GM10847 (cell line): ENCODE data around the gene GPR137B.

Source experiments
- POLR2A ChIP-seq: IDR thresholded peaks from 2 replicates; pipeline ENCODE4 v1.6.1; 2011; ENCODE audit not compliant: insufficient read length; ENCODE audit errors: extremely low read depth

Gene GPR137B

DNA sequence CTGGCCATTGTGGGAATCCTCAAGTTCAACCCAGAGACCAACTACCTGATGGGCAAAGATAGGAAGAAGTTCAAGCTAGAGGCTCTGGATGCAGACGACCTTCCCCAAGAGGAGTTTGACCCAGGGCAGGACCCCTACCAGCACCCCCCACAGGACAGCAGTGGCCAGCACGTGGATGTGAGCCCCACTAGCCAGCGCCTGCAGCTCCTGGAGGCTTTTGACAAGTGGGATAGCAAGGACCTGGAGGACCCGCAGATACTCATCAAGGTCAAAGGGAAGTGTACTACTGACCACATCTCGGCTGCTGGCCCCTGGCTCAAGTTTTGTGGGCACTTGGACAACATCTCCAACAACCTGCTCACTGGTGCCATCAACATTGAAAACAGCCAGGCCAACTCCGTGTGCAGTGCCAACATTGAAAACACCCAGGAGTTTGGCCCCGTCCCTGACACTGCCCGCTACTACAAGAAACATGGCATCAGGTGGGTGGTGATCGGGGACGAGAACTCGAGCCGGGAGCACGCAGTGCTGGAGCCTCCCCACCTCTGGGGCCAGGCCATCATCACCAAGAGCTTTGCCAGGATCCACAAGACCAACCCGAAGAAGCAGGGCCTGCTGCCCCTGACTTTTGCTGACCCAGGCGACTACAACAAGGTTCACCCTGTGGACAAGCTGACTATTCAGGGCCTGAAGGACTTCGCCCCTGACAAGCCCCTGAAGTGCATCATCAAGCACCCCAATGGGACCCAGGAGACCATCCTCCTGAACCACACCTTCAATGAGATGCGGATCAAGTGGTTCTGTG, 30.6 kb upstream of the GPR137B start:
- no peak for TF ChIP-seq POLR2A

DNA sequence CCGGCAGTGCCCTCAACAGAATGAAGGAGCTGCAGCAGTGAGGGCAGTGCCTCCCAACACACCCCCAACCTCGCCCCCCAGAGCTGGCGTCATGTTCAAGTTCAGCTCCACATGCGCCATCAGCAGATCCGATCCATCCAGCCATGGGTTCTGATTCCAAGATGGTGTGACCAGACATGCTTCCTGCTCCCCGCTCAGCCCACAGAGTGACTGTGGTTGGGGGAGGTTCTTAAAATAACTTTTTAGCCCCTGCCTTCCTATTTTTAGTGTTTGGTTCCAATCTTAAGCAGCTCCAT, 30.1 kb upstream of the GPR137B start:
- TF ChIP-seq POLR2A: no peak

DNA sequence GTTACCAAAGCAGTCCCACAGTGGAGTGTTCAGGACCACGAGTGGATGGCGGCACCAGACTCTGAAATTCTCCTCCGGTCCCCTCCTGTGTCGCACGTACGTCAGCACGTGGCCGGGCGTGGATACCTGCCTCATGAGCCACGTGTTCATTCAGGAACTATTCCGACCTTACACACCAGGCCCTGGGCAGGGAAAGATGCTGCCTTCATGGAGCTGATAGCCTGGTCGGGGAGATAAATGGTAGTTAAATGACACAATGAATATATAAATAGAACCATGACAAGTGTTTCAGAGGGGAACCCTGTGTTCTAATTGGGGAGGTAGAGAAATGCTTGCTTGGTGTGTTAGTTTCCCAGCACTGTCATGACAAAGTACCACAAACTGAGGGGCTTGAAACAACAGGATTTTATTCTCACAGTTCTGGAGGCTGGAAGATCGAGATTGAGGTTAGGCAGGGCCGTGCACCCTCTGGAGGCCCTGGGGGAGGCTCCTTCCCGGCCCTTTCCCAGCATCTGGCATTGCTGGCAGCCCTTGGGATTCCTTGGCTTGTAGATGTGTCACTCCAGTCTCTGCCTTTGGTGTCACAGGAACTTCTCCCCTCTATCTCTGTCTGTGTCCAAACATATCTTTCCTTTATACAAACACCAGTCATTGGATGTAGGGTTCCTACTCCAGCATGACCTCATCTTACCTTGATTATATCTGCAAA, 28.9 kb upstream of the GPR137B start:
- TF ChIP-seq POLR2A: no peak

DNA sequence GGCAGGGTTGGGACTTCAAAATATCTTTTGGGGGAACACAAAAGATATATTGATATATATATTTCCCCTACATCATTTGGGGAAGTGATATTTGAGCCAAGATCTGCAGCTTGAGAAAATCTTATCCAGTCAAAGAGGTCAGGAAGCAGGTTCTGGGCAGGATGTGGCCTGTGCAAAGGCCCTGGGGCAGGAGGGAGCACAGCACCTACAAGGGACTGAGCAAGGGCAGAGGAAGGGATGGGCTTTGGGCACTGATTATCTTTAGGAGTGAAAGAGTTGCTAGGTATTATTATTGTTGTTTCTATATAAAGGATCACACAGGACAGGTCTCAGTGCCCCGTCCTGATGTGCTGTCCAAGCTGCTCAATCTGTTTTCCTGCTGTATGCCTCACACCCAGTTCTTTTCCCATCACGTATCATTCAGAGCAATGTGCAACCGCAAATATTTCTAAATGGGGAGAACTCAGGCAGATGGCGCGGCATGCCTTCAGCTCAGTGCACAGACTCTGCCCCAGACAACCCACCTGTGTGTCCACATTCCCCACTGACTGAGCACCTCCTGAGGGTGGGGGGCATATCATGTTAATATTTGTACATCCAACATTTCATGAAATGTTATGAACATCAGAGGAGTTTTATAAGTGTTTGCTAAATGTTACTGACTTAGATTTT, 28.1 kb upstream of the GPR137B start:
- TF ChIP-seq POLR2A: no peak

DNA sequence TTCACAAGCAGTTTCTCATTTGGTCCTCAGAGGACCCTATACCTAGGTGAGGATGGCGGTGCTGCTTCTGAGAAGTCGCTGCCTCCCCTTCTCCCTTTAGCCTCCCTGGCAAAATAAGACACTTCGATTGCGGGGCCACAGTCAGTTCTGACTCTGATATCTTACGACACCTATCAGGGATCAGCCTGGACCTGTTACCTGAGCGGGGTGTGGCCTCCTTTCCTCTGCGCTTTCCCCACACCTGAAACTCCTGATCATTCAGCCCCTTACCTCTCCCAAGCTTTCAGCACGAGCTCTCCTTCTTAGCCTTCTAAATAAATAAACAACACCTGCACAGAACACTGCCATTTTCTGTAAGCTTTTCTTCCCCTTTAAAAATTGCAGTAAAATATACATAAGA, 24.6 kb upstream of the GPR137B start:
- no peak for TF ChIP-seq POLR2A

DNA sequence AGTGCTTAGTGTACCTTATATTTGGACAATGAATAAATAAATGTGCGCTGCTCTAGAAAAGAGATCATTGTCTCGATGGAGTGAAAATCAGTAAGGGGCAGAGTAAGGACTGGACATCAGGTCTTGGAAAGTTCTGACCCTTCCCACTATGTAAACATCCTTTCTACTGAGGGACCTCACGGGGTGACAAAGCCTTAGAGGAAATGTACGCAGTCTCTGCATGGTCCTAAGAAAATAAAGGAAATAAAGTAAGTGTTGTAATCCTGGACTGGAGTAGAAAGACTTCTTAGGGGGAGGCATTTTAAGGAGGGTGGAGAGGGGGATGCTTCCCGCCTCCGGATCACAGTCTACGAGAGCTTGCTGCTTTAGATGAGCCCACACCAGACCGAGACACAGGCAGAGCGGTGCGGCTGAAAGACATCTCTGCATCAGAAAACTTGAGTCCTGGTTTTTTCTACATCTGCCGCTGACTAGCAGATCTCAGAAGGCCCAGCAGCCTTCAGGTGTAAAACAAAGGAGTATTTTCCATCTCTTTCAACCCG, 22.3 kb upstream of the GPR137B start:
- TF ChIP-seq POLR2A: no peak

DNA sequence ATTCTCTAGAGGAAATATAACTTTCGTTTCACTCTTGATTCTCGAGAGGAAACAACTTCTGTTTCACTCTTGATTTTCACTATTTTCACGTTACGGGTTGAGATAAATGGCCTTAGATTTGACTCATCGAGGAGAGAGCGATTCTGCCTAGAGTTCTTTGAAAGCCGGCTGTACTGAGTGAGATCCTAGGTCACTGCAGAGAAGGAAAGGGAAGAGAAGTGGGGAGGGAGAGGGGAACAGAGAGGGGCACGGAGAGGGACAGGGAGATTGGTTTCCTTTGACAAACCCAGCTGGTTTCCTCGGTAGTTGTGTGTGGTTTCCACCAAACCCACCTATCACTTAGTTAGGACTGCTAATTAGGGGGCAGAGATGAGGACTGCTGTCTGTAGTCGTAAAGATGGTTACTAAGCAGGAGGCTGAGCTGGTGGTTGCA, 21.6 kb upstream of the GPR137B start:
- no peak for TF ChIP-seq POLR2A

DNA sequence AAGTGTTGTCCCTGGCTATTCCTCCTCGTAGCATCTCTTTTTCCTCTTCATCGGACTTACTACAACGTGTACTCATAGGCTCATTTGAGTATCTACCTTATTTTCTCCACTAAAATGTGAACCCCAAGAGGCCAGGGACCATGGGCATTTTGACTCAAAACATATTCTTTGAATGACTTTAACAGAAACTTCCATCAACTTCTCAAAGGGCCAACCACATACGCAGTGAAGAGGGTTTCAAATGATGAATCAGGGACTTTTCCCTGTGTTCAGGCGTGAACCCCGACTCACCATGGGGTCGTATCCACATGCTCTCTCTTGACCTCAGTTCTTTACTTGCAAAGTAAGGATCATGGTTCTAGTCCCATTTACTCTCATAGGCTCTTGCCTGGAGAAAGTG, 20.2 kb upstream of the GPR137B start:
- TF ChIP-seq POLR2A: no peak

DNA sequence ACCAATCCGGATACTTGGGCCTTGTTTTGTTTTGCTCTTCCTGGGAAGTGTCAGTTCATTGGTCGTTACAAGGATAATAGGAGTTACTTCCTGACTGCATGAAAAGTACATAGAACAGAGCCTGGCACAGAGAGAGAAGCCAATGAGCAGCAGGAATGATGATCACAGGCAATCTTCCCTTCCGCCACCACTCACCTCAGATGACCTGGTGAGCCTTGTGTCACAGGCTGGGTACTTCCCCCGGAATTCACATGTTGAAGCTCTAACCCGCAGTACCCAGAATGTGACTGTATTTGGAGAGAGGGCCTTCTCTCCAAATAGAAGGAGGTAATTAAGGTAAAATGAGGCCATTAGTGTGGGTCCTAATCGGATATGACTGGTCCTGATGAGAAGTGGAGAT, 18.8 kb upstream of the GPR137B start:
- no peak for TF ChIP-seq POLR2A

DNA sequence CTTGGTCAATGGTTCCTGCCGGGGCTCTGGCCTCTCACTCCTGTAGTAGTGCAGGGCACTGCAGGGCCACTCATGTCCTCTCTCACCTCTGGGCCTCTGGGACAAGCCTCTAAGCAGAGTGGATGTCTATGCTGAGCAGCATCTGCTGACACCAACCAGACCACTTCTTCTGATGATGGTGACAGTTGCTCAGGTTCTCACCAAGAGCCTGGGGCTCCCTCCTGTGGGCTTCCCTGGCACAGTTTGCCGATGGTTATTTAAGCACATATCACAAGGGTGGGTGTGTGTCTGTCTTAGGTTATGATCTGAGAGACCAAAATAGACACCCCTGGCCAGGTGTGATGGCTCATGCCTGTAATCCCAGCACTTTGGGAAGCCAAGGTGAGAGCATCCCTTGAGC, 17.4 kb upstream of the GPR137B start:
- no peak for TF ChIP-seq POLR2A

DNA sequence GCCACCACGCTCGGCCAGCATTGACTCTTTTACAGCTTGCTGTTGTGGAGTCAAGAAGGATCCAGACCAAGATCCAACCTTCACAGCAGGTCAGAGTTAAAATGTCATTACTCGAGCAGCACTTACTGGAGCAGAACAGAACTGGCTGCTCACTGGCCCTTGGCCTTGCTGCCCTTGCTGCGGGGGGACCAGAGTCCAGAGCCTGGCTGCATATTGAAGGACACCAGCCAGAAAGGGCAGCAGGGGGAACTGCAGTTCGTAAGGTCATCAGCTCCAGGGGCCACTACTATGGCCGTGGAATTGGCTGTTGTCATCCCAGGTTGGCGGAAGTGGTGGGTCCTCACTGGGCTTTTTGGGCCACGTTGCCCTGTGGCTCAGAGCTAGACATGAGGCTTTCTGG, 15.3 kb upstream of the GPR137B start:
- TF ChIP-seq POLR2A: no peak

DNA sequence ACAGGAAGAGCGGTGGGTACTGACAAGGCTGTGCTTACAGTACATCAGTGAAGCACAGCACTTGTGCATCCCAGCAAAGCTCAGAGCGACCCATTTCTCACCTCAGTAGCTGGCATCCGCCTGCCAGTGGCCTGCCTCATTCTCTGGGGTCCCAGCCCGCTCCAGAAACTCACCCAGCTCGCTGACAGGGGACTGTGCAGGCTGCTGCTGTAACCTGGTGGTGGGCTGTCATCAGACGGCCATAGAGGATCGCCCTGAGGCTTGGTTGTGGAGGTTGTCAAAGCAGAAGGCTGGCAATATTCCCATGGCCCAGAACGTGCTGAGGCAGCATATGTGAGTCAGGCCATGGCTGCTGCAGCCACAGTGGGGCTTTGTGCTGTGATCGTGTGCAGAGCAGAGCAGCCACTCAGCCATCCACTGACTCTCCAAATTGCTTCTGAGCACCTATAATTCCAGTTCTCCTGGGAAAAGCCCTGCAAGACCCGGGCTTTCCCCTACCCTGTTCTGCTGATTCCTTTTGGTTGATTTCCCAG, 13.6 kb upstream of the GPR137B start:
- TF ChIP-seq POLR2A: no peak

DNA sequence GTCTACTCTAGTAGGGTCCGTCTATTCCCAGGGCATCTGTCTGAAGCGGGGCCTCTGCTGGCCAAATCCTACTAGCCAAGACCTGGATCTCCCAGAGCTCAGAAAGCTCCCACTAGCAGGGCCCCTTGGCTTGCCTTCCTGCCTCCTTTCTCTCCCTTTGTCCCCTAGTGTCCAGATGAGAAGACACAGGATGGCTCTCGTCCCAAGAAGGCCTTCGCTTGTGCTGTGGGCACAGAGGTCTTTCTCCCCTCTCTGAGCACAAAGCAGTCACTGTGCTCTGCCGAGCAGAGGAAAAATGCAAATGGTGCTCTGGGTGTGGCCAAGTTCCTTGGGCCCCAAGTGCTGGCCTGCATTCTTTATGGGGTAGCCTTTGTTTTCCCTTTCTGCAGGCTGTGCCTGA, 13.0 kb upstream of the GPR137B start:
- TF ChIP-seq POLR2A: no peak

DNA sequence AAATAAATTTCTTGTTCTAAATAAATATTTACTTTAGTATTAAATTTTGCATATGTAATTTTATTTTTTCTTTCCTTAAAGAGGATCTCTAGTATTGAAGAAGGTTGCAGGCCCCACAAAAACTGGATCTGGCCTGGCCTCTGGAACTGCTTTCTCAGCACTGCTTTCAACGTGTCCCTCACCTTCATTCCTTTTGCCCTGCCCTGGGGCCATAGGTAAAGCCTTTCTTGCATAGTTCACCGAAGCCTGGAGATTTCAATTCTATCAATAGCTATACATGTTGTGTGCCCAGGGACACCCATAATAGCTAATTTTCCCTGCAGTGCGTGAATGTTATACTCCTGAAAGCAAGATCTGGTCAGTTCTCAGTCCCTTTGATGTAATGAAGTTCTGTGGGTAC, 12.0 kb upstream of the GPR137B start:
- no peak for TF ChIP-seq POLR2A

DNA sequence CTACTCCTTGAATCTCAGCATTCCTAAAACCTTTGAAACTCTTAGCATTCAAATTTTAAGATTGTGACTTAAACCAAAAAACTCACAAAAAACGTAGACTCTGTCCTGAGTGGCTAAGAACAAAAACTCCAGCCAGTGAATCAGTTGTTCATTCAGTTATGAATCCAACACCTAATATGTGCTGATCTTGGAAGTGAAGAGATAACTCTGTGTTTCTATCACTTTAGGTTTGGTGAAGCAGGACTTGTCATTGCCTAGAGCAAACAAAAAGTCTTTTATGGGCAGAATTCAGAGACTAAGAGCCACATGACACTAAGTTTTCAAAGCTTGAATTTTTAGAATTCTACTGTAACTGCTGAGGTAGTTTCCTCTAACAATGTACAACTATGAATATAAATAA, 10.4 kb upstream of the GPR137B start:
- no peak for TF ChIP-seq POLR2A

DNA sequence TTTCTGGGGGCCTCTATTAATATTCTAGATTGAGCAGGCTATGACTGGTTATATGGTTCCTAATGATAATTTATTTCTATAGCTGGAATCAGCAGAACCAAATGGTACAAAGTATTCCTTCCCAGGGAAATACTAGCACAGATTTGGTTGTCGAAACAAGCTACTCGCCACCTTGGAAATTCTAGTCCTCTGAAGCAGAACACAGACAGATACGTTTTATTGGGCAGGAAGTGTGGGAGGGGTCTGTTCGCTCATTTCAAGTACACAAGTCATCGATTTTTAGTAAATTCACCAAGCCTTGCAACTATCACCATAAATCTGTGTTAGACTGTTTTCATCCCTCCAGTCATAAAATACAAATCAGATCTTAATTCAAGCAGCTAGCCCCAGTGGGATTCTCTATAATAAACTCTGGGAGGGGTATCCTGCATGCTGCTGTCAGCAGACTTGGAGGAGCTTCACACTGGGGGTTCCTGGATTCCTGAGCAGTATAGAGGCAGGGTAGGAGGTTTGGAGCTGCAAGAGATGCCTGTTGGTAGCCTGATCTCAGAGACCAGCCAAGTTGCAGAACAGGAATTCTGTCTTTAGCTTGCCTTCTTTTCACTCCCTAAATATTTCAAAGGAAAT, 9.8 kb upstream of the GPR137B start:
- no peak for TF ChIP-seq POLR2A

DNA sequence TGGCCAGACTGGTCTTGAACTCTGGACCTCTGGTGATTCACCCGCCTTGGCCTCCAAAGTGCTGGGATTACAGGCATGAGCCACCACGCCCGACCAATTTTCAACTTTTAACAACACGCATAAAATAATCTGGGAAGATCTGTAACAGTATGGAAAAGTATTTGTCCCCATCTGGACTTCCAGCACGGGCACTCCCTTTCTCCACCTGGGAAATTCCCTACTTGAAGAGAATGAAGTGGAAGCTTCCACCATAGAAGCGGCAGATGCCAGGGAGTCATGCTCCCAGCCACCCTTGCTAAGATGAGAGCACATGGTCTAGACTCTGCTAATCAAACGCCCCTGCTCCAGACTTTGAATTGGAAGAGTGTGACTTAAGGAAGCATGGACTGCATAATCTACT, 9.0 kb upstream of the GPR137B start:
- no peak for TF ChIP-seq POLR2A
